Stimulated activated CD8-positive, alpha-beta memory T cell treated with anti-CD3 and anti-CD28 coated beads, Interleukin-12 subunit alpha, Interleukin-12 subunit beta, amount 100 ng/mL, for 24 hours (primary cell): ENCODE results near the gene PLA2G4D.
"Not testable (repeated sequence)": the region's sequence is repeated elsewhere in the genome, so short reads cannot be mapped to it uniquely, and the experiment has no call there.

Source experiments
- DNase-seq: peaks from one replicate; pipeline ENCODE4 v3.0.0-alpha.2; 2020; ENCODE audit errors: extremely low read depth

The PLA2G4D gene

DNA sequence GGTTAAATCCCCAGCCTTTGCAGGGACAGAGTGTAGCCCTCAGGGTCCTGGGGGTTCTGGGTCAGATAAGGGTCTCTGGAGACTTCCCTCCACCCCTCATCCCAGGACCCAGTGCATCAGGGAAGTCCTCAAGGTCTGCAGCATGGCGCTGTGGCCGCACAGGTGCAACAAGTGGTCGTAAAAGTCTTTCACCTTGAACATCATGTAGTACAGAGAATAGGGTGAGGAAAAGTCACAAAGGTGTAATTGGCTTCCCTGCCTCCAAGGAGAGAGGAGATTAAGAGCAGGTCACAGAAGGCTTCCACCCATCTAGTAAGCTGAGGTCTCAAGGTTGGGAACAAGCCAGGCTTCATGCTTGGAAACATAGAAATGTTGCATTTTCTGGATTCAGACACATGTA, 29.2 kb upstream of the PLA2G4D start:
- DNase-seq, result no peak

DNA sequence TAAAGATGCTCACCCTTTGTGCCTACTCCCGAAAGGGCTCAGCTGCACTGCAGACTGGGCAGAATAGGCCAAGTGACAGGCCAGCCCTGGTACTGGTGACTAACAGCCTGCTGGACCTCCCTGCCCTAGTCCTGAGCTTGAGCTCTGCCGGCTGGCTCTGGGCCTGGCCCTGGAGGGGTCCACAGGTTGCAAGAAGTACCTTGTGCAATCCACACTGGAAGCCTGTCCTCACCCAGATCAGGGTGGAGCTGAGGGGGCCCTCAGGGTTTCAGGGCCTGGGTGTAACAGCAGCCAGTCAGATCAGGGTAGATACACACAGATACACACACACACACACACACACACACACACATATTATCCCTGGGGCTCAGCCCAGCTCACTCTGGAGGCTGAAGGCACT, 27.3 kb upstream of the PLA2G4D start:
- no peak for DNase-seq

DNA sequence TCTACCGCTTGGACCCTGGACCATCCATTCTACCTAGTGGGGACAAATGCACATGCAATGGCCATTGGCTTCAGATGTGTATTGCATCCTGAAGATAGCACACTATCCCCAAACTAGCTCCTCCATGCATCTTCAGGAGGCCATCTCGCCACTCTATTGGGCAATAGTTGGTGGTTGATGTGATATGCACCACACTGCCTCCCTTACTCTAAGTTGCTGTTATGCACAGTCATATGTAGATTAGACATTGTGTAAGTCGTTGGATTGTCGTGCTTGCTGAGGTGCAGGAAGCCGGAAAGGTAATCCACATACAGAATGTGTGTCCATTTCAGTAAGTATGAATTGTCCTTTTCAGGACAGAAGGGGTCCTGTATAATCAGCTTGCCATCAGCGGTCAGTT, 26.7 kb upstream of the PLA2G4D start:
- no peak for DNase-seq

DNA sequence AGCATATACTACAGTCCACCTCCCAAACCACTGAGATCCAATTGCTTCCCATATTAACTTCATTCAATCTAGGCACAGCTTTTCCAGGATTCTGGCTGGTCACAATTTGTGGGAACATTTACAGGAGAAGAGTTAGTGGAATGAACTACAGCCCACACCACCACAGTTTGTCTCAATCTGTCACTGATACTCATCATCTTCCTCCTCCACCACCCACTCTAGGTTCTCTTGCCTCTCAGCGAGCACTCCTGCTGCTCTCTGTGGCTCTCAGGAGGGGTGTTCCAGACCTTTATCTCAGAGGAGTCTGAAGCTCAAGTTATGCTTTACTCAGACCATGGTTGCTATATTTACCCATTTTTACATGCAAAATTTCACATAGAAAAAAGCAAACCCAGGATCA, 25.9 kb upstream of the PLA2G4D start:
- DNase-seq, result no peak

DNA sequence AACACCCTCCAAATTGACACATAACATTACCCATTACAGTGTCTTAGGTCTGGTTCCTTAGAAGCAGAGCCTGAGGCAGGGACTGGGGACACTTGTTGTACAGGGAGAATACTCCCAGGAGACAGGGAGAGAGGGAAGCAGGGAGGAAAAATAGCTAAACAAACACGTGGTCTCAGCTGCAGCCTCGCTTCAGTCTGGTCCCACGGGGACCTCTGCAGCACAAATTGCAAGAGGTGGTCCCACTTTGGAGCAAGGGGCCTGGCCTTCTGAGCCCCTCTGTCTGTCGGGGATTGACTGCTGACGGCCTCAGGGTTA, 25.0 kb upstream of the PLA2G4D start:
- no peak for DNase-seq

DNA sequence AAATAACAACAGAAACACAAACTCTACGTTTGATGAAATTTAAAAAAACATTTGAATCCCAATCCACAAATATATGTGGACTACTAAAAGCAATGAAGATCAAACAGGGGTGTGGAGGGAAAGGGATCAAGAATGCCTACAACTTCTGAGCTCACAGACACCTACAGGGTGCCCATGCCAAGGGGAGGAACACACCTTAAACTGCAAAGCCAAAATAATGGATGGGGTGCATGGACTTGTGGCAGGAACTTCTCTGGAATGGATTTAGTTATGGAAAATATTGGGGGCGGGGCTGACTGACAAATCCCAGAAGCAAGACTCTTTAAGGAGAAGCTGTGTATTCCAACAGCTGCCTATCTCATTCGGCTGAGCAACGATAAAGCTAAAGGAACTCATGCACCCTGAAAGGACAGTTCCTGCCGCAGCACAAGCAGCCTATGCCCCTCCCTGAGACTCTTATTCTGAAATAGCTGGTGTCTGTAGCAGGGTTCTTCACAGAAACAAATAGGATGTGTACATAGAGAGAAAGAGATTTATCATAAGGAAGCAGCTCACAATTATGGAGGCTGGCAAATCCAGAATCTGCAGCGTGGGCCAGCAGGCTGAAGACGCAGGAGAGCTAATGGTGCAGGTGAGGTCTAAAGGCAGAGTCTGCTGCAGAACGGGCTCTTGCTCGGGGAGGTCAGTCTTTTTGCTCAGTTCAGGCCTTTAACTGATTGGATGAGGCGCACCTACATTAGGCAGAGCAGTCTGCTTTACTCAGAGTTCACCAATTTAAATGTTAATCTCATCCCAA, 24.5 kb upstream of the PLA2G4D start:
- DNase-seq, result no peak

DNA sequence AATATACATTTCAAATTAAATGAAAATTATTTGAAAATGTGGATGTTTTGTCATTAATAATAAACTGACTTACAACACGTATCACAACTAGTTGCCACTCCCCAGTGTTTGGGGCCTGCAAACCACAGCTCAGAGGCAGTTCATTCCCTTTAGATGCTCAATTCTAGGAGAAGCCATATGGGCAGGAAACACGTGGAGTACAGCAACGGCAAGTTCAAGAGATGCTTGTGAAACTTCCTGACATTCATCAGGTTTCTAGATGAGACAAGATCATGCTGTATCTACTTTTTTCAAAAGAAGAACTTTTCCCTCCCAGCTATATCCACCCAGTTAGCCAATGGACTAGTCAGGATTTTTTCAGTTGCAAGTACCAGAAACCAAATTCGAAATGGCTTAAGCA, 17.6 kb upstream of the PLA2G4D start:
- no peak for DNase-seq

DNA sequence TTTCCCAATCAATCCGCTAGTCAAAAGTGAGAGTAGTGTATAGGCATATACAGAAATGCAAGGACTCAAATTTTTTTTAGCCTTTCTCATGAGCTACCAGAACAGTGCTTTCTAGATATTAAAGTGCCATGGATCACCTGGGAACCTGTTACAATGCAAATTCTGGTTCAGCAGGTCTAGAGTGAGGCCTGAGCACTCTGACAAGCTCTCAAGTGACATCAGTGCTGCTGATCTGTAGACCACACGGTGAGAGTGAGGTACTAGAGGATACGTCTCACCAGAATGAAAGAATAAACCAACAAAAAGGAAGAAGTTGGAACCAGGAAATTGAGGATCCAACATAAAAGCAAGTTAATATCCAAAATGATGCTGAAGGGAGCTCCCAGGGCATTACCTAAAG, 16.0 kb upstream of the PLA2G4D start:
- DNase-seq, result no peak

DNA sequence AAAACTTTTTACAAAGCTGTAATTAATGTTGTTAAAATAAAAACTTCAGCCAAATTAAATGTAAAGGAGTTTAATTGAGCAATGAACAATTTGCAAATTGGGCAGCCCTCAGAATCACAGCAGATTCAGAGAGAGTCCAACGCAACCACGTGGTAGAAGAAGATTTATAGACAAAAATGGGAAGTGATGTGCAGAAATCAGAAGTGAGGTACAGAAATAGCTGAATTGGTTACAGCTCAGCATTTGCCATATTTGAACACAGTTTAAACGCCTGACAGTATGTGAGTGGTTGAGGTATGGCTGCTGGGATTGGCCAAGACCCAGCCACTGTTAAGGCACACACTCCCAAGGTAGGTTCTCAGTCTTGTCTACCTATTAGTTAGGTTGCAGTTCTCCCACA, 14.4 kb upstream of the PLA2G4D start:
- DNase-seq, result no peak

DNA sequence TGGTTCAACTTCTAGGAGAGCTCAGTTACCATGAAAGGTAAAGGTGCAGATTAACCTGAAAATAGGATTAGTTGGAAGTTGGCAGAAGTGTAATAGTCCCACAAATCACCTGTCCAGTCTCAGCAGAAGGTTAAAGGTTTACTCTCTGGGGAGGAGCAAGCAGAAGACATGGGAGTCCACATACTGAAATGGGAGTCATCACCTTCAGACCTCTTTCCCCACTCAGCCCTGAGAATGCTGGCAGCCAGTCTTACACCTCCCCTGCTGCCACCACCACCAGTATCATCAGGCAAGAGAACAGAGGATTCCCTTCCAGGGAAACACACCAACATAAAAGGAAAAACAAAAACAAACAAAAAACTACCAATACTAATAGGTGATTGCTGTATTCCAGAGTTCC, 13.8 kb upstream of the PLA2G4D start:
- no peak for DNase-seq

DNA sequence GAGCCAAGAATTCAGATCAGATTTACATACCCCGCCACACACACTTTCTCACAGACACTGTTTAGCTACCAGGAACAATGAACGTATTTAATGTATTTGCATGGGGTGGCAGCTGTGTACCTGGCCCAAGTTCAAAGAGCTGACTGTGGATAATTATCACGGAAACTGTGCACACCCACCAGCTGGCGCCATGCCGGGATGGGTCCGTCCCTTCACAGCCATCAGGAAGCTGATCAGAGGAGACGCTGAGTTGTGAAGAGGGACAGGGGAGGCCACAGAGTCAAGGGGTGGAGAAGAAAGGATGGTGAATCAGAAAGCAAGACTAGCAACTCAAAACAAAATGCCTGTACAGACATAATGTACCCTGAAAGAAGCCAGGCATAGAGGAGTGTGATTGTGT, 13.1 kb upstream of the PLA2G4D start:
- no peak for DNase-seq

DNA sequence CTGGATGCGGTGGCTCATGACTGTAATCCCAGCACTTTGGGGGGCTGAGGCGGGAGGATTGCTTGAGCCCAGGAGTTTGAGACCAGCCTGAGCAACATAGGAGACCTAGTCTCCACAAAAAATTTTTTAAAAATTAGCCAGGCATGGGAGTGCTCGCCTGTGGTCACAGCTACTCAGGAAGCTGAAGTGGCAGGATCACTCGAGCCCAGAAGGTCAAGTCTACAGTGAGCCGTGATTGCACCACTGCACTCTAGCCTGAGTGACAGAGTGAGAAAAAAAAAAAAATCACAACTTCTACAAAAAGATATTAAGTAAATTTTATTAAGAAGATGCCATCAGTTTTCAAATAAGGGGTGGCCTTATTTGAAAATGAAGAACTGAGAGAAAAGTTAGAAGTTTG, 11.9 kb upstream of the PLA2G4D start:
- no peak for DNase-seq

DNA sequence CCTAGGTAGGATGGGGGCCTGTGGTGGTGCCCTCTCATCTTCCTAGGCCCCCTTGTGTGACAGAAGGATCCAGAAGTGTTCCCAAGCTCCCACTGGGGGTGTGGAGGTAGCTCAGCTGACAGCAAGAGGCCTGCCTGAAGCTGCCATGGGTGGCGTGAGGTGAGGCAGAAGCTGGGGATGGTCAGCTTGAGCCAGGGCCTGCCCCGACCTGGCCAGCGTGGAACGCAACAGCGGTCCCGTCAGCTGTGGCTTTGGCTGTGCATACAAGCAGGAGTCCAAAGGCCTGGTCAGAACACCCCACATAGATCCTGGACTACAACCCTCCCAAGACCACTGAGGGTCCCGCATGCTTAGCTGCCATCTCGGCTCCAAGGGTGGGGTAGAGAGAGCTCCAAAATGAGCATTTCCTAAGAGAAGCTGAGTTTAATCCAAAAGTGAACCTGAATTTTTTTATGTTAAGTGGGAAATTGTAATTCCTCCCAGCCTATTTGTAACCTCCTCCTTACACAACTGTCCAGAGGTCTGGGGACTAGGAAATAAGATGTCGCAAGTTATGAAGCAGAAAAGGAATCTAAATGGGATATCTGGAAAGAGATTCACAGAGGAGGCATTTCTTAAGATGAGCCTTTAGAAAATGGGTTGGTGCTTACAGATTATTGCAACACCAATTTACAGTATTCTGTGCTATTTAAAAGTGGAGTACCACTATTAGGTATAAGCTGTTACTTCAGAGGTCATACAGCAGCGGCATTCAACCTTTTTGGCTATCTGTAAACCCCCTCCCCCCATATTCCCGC, 9.9 kb upstream of the PLA2G4D start:
- DNase-seq, result no peak

DNA sequence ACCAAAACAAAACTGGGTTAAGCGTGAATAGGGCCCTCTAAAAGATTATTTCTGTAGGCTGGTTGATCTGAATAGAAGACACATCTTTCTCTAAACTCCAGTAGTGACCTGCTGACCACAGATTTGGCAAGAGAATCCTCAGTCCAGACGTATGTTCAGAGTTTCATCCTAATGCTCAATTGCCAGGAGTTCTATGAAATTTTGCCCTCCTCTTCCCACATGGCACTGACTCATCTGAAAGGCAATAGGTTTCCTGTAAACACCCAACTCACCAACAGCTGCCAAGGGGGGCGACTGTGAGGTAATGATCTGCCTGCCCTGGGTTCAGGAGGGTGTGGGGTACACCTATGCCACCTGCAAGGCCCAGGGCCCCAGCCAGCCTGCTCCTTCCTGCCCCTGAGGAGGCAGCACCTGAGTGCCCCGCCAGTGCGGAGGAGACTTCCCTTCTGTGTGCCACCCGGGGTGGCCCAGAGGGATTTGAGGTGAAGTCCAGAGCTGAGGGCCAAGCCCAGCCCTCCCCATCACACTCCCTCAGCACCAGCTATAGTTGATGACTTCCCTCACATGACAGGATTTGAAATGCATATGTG, 8.4 kb upstream of the PLA2G4D start:
- no peak for DNase-seq

DNA sequence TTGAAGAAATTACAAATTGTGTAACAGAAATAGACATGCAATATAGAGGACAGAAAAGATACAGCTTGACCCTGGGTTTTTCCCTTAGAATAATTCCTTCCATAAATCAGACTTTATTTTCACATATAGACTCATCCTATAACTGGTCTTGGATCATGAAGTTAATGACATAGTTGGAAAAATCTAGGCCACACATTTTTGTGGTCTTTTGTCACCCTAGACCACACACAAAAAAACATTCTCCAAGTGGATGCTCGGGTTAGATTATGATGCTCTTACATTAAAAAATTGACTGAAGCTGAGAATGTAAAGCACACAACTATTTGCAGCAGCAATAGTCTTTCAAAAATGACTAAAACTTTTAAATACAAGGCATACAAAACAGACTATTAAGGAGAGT, 7.5 kb upstream of the PLA2G4D start:
- no peak for DNase-seq

DNA sequence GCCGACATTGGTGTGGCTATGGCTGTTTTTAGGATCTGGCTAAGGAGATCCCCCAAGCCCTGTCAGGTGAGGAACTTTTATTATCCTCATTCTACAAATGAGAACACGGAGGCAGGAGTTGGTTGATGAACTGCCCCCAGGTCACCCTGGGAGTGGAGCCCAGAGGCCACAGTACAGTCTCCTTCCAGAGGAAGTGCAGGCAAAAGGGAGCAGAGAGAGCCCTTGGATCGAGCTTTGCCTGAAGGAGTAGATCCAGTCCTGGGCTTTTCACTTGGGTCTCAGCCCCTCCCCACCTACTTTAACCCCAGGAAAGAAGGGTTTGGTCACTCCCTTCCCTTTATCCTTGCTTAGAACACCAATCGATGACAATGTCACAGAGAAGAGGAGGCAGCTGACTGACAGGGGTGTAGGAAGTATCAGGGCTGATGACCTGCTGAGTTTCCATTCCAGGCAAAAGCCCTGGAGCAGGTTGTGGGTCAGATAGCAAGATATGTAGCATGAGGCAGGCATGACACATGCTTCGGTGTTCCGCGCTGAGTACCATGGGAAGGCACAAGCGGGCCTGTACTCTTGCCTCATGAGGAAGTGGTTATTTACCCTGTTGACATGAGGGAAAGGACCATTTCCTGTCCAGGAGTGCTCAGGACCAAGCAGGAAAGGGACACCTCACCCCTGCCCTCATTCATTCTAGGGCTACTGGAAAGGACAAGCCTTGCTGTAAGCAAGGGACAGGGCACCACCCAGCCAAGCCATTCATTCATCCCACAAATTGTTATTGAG, 5.8 kb upstream of the PLA2G4D start:
- no peak for DNase-seq

DNA sequence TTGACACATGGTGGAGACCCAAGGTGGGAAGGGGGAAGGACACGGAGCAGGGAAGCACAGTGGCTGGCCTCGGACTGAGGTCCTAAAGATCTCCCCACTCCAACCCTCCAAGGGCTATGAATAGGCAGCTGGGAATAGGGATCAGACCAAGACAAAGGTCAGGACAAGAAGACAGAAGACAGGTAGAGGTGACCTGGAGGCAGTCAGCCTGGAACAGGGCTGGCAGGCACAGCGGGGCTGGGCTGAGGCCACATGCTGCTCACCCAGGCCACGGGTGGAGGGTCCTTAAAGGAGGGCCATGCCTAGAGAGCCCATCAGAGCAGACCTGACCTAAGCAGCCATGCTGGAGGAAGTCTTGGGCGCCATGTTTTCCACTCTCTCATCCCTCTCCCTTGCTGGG, 2.7 kb upstream of the PLA2G4D start:
- no peak for DNase-seq

DNA sequence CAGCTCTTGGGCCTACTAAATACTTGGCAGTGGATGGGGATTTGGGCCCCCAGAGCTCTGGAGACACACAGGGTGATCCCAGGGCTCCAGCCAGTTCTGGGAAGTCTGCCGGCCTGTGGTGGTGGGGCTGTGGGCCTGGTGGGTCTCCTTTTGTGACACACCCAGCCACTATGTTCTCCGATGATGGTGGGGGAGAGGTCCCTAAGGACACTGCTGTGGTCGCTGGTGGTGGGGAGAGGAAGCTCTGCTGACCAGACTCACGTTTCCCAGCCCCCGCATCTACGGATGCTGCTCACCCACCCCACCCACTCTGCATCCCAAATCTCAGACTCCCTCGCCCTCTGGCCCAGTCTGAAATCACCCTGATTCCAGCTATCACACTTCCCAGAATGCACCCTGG, 396 bp downstream of the PLA2G4D start:
- DNase-seq, result no peak

DNA sequence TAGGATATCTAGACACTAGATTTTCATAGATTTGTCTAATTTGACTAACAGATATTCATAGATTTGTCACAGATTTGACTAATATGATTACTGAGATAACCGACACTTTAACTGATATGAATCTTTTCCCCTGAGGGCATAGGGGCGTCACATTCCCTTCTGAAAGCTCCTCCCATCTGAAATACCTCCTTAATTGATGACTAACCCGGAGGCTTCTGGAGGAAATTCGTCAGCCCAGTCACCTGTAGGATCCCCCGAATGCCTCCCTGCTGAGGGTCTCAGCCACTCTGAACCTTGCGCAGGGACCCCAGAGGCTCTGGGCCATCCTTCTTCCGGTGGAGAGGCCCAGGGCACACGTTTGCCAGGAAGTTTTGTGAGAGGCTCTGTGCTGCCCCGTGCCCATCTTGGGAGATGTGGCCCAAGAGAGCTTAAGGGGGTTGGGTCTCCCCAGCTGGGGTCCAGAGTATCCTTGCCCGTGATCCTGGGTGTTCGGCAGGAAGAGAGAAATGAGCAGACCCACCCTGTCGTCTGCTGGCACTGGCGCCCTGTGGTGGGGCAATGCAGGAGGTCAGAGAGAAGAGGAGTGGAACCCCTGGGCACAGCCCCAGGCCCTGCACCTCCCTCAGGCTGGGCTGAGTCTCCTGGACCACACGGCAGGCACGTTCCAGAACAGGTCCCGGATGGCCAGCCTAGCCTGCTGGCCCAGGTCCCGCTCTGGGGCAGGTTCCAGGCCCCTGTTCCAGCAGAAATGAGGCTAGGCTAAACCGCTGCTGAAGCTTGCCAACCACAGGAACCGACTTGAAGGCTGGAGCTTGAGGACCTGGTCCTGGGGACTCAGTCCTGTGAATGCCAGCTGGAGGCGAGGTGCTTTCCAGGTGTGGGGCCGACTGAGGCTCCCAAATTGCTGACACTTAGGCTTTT, 1.7 kb downstream of the PLA2G4D start:
- no peak for DNase-seq

DNA sequence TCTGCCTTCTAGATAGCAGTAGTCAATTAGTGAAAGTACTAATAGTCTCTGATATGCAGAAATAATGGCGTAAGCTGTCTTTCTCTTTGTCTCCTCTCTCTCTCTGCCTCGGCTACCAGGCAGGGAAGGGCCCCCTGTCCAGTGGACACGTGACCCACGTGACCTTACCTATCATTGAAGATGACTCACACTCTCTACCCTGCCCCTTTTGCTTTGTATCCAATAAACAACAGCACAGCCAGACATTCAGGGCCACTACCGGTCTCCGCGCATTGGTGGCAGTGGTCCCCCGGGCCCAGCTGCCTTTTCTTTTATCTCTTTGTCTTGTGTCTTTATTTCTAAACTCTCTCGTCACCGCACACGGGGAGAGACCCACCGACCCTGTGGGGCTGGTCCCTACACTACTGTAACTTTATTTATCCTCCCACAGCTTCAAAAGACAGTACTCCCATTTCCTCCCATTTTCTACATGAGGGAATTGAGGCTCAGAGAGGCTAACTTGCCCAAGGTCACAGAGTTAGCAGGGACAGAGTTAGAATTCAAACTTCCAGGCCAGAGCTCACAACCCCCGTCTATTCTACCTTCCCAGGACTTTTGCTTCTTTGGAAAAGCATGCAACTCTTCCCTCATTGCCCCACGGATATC, 2.5 kb downstream of the PLA2G4D start:
- DNase-seq, result not testable (repeated sequence)

DNA sequence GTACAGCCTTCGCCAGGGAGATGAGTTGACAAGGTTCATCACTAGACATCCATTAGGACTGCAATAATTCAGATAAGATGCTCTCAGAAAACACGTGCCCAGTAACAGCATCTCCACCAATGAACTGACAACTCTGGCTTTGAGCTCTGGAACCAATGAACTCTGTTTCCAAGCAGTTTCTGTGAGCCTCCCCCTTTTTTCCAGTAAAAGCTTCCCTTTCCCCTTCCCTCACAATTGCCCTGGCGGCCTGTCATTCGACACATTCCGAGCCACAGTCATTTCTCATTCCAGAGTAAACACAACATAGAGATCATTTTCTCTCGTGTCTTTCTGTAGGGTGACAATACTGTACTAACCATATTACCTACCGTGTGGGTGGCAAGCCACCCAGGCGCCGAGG, 3.6 kb downstream of the PLA2G4D start:
- DNase-seq, result no peak
